Stimulated activated effector memory CD8-positive, alpha-beta T cell treated with anti-CD3 and anti-CD28 coated beads, Interleukin-12 subunit alpha, Interleukin-12 subunit beta, amount 100 ng/mL, for 72 hours (primary cell): Measurements from ENCODE around the gene CFI.
A peak's percentile ranks its signal among the peaks of the same experiment; 100 is the strongest.
"Not testable (repeated sequence)": the region's sequence is repeated elsewhere in the genome, so short reads cannot be mapped to it uniquely, and the experiment has no call there.

Experiments
- ATAC-seq: fragments of 150-1000 bp; cut with Tn5 transposase; 2 replicates; pipeline ENCODE4 v1.10.0; 2021
- DNase-seq, 2 donors: peaks; one replicate each; pipeline ENCODE4 v3.0.0; 2021 to 2022; ENCODE audit warnings: low spot score in 2 of 2
- H3K27ac Mint-ChIP-seq: one replicate; pipeline ENCODE4 v1.8.0; 2022; ENCODE audit warnings: mild to moderate bottlenecking, mixed read lengths
- H3K36me3 Mint-ChIP-seq: one replicate; pipeline ENCODE4 v1.8.0; 2022; ENCODE audit warnings: mild to moderate bottlenecking, mixed read lengths
- H3K4me1 Mint-ChIP-seq: one replicate; pipeline ENCODE4 v1.8.0; 2022; ENCODE audit warnings: mixed read lengths
- H3K4me3 Mint-ChIP-seq: one replicate; pipeline ENCODE4 v1.8.0; 2022; ENCODE audit warnings: mild to moderate bottlenecking, mixed read lengths
- H3K9me3 Mint-ChIP-seq: one replicate; pipeline ENCODE4 v1.8.0; 2022; ENCODE audit warnings: mixed read lengths

The CFI gene

DNA sequence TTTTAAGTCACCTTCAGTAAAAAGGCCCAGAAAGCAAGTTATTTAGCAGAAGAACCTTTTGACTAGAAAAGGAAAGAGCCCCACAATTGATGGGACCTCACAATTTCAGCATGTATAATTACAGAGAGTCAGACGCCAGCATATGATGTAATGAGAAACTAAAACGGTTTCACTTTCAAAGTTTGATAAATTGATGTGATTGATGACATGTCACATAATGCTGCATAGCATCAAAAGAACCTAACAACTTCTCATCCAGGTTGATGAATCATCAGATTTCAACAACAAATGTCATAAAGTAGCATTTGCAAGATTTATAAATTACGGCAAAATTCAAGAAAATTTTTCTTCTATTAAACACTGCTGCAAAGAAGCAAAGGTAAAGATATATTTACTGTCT is 9.9 kb upstream of the CFI start:
- peaks cover 18% of the 10 kb centered on the region for H3K4me1 Mint-ChIP-seq
- DNase-seq (no peak), ATAC-seq (no peak)
- H3K4me3 Mint-ChIP-seq: no peak overlapping the region
- H3K9me3 Mint-ChIP-seq: no peaks in the 10 kb centered on the region
- H3K27ac Mint-ChIP-seq: no peak overlapping the region
- H3K36me3 Mint-ChIP-seq: peaks cover 20% of the 10 kb centered on the region

DNA sequence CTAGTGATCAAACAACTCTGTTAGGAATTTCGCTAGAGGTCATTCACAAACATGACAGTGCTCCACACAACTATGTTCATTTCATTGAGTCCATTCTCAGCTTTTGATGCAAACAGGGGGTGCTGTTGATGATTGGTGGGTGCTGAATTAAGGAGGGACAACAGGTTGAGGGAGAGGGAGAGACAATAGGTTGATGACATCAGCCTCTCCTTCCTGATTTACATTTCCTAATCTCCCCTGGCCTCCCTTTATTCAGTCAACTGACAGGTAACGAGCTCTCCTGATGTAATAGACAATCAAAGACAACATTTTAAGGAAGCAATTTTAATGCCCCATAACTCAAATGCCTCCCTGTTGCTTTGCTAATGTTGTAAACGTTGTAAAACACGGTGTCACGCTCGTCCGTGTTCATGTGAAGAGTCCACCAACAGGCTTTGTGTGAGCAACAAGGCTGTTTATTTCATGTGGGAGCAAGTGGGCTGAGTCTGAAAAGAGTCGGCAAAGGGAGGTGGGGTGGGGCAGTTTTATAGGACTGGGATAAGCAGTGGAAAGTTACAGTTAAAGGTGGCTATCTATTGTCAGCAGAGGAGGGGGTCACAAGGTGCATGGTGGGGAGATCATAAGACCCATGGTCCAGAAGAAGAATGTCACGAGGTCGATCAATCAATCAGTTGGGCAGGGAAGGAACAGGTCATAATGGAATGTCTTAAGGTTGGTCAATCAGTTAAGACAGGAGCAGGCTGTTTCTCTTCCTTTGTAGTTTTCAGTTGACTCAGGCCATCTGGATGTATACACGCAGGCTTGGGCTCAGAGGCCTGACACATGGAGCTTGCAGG is 9.0 kb upstream of the CFI start:
- Mint-ChIP-seq H3K4me3 (no peak overlapping the region), H3K36me3 (peaks cover 10% of the 10 kb centered on the region), H3K9me3 (no peaks in the 10 kb centered on the region), H3K4me1 (peaks cover 9% of the 10 kb centered on the region), H3K27ac (no peak overlapping the region)
- ATAC-seq: no peak
- no peak for DNase-seq

DNA sequence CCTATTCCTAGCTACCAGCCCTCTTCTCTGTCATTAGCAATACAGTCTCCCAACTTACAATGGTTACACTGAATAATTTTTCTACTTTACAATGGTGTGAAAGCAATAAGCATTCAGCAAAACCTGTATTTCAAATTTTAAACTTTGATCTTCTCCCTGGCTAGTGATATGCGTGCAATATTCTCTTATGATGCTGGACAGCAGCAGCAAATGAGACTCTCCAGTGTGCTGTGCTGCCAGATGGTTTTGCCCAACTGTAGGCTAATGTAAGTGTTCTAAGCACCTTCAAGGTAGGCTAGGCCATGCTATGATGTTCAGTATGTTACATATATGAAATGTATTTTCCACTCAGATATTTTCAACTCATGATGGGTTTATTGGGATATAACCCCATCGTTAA is 7.9 kb upstream of the CFI start:
- DNase-seq: no peak
- Mint-ChIP-seq H3K9me3 (no peaks in the 10 kb centered on the region), H3K36me3 (no peaks in the 10 kb centered on the region), H3K4me3 (no peak overlapping the region), H3K4me1 (peaks cover 3% of the 10 kb centered on the region), H3K27ac (no peak overlapping the region)
- no peak for ATAC-seq

DNA sequence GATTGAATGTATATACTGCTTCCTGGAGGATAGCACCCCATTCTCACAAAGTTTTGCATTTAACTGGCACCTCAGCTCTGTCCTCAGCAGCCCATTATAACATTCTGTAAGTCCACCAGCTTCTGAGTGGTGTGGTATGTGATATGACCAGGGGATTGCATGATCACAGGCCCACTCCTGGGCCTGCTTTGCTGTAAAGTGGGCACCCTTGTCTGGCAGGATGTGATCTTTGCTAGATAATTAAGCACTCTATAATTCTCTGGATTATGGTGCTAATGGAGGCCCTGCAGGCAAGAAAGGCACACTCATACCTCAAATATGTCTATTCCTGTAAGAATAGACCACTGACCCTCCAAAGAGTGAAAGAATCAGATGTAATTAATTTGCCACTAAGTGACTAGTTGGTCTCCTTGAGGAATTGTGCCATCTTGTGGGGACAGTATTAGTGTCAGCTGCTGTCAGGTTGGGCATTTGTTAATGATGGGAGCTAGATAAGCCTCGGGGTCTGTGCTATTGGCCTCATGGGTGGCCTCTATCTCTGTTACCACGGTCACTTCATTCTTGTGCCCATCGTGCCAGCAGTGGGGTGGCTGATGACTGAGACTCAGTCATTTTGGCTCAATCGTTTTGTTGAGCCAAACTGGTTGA is 2.2 kb upstream of the CFI start:
- no peak overlapping the region for H3K4me3 Mint-ChIP-seq
- no peak overlapping the region for H3K27ac Mint-ChIP-seq
- DNase-seq (no peak), ATAC-seq (peak; percentile 50)
- no peaks in the 10 kb centered on the region for H3K9me3 Mint-ChIP-seq
- no peaks in the 10 kb centered on the region for H3K4me1 Mint-ChIP-seq
- no peaks in the 10 kb centered on the region for H3K36me3 Mint-ChIP-seq

DNA sequence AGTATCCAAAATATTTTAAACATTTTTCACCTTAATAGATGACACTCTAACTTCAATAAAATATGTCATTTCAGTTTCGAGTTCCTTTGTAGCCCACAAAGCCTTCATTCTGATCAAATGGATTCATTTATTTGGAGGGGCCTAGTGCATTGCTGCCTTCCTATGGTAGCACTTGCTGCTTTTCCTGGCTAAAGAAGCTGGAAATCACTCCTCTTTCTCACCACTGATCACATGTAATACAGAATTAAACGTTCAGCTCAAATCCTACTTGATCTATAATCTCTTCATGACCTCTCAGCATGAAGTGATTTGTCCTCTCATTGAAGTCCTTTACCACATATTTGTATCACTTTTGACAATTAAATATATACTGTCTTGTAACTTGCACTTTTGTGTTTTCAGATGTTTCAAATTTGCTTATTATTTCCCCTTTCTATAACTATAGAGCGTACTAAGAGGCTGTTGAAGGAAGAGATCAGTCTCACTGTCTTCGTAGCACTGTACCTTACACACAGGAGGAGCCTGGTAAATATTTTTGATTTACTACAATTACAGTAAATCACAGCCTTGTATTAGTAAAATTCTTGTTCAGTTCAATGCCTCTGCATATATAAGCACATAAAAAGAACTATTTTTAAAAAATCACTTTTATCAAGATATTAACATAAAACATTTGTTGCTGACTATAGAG is 555 bp downstream of the CFI start:
- no peak overlapping the region for H3K4me3 Mint-ChIP-seq
- DNase-seq (no peak), ATAC-seq (no peak)
- no peaks in the 10 kb centered on the region for H3K4me1 Mint-ChIP-seq
- no peaks in the 10 kb centered on the region for H3K9me3 Mint-ChIP-seq
- H3K36me3 Mint-ChIP-seq: no peaks in the 10 kb centered on the region
- H3K27ac Mint-ChIP-seq: no peak overlapping the region

DNA sequence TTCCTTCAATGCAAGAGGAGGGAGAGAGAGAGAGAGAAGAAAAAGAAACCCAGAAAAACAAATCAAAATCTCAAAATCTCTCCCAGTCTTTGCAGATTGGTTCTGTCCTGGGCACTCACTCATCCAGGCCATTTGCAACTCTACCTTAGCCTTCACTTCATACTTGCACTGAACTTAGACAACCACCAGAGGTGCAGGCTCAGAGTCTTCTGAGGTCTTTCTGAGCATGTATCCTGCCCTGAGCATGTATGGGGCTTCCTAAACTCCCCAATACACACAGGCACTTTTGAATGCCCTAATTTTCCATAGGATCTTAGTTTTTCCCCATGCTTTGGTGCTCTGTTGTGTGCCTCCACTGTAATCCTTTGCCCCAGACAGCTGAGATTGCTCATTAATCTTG is 2.9 kb downstream of the CFI start:
- DNase-seq (no peak), ATAC-seq (no peak)
- Mint-ChIP-seq H3K9me3 (peaks cover 5% of the 10 kb centered on the region), H3K27ac (no peak overlapping the region), H3K4me3 (no peak overlapping the region), H3K4me1 (no peaks in the 10 kb centered on the region), H3K36me3 (no peaks in the 10 kb centered on the region)

DNA sequence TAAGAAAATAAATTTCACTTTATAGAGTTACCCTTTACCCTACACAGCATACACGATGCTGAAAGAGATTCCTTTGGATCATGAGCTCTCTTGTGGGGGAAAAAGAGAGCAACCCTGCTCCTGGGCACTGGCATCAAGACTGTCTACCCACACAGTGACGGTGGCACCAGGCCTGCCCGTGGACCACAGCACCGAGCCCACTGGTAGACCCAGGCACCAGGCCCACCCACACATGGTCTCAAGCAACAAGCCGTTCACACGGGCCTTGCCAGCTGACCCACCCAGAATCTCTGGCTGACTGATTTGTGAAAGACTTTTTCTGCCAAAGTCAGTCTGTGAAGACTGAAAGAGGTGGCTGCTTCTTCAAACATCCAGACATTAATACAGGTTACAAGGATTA is 6.7 kb downstream of the CFI start:
- no peak overlapping the region for H3K27ac Mint-ChIP-seq
- peaks cover 8% of the 10 kb centered on the region for H3K9me3 Mint-ChIP-seq
- H3K36me3 Mint-ChIP-seq: no peaks in the 10 kb centered on the region
- no peak overlapping the region for H3K4me3 Mint-ChIP-seq
- H3K4me1 Mint-ChIP-seq: no peaks in the 10 kb centered on the region
- ATAC-seq (no peak), DNase-seq (no peak)

DNA sequence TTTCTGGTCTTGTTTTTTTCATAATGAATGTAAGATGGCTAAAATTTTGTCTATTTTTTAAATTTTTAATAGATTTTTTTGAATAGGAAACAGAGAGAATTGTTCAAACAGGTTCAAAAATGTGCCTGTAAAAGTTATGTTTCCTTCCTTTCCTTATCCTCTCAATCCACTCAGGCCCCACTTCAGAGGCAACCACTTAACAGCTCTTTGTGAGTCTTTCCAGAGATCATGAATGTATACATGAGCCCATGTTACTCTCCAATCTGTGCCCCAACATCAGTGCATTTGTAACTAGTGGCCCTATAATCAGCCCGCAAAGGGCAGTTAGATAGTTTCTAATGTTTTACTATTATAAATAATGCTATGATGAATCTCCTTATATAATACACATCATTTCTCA is 14.0 kb downstream of the CFI start:
- no peaks in the 10 kb centered on the region for H3K36me3 Mint-ChIP-seq
- ATAC-seq: no peak

DNA sequence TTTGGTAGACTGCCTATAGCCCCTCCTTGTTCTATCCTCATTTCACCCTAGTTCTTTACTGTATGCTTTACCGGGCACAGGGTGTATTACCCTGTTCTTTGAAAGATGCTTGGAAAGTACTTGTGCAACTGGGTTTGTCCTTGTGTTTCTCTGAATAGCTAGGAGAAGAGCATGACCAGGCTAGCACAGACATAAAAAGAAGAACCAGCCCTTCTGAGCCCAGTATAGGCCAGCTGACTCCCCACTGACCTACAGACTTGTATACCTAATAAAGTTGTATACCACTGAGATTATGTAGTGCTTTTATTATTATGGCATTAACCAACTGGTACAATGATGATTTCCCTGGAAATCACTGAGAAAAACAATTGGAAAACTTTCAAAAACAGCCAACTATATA is 15.0 kb downstream of the CFI start:
- Mint-ChIP-seq H3K4me1 (no peaks in the 10 kb centered on the region), H3K36me3 (no peaks in the 10 kb centered on the region), H3K4me3 (no peak overlapping the region), H3K27ac (no peak overlapping the region), H3K9me3 (peaks cover 13% of the 10 kb centered on the region)
- DNase-seq (no peak), ATAC-seq (no peak)

More for the DNA sequence above, 14.0 kb downstream of the CFI start:
- no peak overlapping the region for H3K27ac Mint-ChIP-seq
- no peaks in the 10 kb centered on the region for H3K4me1 Mint-ChIP-seq
- peaks cover 13% of the 10 kb centered on the region for H3K9me3 Mint-ChIP-seq
- H3K4me3 Mint-ChIP-seq: no peak overlapping the region
- no peak for DNase-seq

DNA sequence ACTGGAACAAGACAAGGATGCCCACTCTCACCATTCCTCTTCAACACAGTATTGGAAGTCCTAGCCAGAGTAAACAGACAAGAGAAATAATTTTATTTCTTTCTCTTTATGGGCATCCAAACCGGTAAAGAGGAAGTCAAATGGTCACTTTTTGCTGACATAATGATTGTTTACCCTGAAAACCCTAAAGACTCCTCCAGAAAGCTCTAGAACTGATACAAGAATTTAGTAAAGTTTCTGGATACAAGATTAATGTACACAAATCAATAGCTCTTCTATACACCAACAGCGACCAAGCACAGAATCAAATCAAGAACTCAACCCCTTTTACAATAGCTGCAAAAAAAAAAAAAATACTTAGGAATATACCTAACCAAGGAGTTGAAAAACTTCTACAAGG is 19.7 kb downstream of the CFI start:
- not testable (repeated sequence) for H3K9me3 Mint-ChIP-seq, H3K4me1 Mint-ChIP-seq, H3K4me3 Mint-ChIP-seq, H3K36me3 Mint-ChIP-seq, DNase-seq, H3K27ac Mint-ChIP-seq, ATAC-seq

DNA sequence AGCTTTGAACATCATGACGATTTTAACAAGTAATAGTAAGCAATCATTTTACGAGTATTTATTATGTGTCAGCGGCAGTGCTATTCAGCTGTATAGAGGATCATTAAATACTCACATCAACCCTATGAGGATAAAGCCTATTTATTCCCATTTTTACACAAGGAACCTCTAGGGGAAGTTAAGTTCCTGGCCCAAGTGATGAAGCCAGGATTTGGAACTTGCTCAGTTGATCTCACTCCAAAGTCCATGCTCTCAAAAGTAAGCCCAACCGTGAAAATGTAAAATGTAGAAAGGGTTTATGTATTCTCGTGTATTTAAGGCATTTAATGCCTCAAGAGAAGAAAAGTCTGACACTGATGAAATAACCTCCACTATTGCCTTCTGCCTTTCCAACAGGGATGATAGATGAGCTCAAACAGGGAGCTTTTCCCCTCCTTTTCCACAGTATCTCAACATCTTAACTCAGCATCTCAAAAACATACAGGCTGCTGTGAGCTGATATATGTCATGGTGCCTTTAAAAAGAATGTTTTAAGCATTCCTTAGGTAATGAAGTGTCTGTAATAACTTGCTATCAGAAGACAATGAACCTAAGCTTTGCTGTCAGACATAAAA is 36.9 kb downstream of the CFI start:
- no peaks in the 10 kb centered on the region for H3K4me1 Mint-ChIP-seq
- DNase-seq (no peak), ATAC-seq (no peak)
- H3K27ac Mint-ChIP-seq: no peak overlapping the region
- no peaks in the 10 kb centered on the region for H3K9me3 Mint-ChIP-seq
- H3K36me3 Mint-ChIP-seq: no peaks in the 10 kb centered on the region
- H3K4me3 Mint-ChIP-seq: no peak overlapping the region

DNA sequence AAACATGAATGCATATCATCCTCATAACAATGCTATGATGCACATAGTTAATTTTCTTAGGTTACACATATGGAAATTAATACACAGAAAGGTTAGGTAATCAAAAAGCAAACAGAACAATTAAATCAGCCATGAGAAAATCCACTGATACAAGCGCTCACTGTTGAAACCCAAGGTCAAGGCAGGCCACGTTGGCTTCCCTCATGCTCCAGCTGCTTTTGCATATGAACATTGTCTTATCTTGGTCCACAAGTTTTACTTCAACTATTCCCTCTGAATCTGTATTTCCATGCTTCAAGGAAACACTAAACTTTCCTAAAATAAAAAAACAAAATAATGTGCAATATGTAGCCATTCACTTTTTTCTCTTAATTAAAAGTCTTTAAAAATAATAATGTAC is 37.4 kb downstream of the CFI start:
- DNase-seq: no peak
- no peaks in the 10 kb centered on the region for H3K36me3 Mint-ChIP-seq
- no peak overlapping the region for H3K4me3 Mint-ChIP-seq

DNA sequence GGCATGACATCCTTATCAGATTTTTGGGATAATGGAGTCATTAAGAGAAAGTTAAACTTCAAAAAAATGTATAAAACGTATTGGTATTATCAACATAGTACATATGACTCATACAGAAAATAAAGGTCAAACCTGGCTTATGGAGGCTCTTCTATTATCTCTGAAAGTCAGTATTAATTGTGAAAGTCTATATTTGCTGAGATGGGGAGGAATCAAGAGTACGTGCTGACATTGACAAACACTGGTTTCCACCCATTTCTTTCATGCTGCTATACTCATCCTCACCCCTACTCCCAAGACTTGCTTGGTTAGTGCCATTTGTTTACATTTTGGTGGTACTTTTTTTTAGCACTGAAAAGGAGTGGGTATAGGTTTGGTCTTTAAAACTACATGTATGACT is 41.1 kb downstream of the CFI start:
- peak; percentile 94 for ATAC-seq
- H3K36me3 Mint-ChIP-seq: no peaks in the 10 kb centered on the region

More for the DNA sequence above, 37.4 kb downstream of the CFI start:
- Mint-ChIP-seq H3K27ac (no peak overlapping the region), H3K9me3 (no peaks in the 10 kb centered on the region), H3K4me1 (no peaks in the 10 kb centered on the region)
- no peak for ATAC-seq

DNA sequence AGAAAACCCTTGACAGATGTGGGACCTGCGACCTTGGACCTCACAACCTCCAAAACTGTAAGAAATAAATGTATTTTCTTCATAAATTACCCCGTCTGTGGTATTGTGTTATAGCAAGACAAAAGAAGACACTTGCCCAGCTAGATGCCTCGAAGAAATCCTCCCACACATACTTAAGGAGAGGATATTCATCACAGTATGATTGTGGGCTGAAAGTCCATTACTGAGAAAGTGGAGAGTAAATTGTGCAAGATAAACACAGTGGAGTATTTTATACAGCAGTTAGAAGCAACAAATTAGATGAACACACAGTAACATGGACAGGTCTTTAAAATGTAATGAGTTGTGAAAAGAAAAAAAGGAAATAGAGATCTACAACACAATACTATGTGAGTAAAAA is 46.1 kb downstream of the CFI start:
- Mint-ChIP-seq H3K4me1 (no peaks in the 10 kb centered on the region), H3K27ac (no peak overlapping the region), H3K9me3 (no peaks in the 10 kb centered on the region), H3K36me3 (no peaks in the 10 kb centered on the region), H3K4me3 (no peak overlapping the region)
- no peak for DNase-seq
- ATAC-seq: no peak

More for the DNA sequence above, 41.1 kb downstream of the CFI start:
- H3K4me3 Mint-ChIP-seq: no peak overlapping the region
- no peak for DNase-seq
- no peaks in the 10 kb centered on the region for H3K4me1 Mint-ChIP-seq
- H3K27ac Mint-ChIP-seq: no peak overlapping the region
- no peaks in the 10 kb centered on the region for H3K9me3 Mint-ChIP-seq

DNA sequence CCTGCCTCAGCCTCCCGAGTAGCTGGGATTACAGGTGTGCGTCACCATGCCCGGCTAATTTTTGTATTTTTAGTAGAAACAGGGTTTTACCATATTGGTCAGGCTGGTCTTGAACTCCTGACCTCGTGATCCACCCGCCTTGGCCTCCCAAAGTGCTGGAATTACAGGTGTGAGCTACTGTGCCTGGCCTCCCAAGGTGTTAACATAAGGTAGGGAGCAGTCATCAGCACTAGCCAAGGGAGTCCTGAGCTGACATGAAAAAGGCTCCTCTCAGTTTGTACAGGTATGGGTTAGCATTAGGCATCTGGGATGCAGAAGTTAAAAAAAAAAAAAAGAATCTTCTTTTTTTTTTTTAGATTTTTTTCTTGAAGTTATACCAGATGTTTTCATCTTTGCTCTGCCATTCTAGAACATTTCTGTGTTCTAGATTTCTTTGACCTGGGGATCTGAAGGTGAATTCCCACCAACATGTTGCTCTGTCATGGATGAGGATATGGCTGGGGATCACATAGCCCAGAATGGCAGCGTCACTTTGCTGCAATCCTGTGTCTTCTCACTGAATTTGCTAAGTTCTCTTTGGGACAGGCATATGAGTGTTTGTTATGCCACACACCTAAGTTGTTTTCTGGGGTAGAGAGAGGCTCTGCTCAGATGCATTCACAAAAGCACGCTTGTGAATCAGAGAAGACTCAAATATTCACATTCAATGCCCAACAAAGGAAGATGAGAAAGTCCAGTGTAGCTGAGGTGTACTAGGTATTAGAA is 47.5 kb downstream of the CFI start:
- DNase-seq: peak in 1 of 2 donors; percentile 53
- H3K27ac Mint-ChIP-seq: no peak overlapping the region
- H3K4me3 Mint-ChIP-seq: no peak overlapping the region
- no peaks in the 10 kb centered on the region for H3K9me3 Mint-ChIP-seq
- H3K4me1 Mint-ChIP-seq: no peaks in the 10 kb centered on the region
- ATAC-seq: peak; percentile 76
- H3K36me3 Mint-ChIP-seq: no peaks in the 10 kb centered on the region
